Endothelial cell of umbilical vein (primary cell): ENCODE data around the gene CCDC9. TPM values are rescaled to one million over a fixed set of nuclear protein-coding genes. Genes with fewer than 3 reads are reported as not detected.

Source experiments
- BruUV-seq: library from RNA; stranded (reverse); fragments of 400-500 nt; replicated peaks from 2 replicates; lab custom pipeline; 2021; lab: Mats Ljungman, UMichigan
- CTCF ChIA-PET: fragments of 300-600, 350-600 bp; sonication (Branson Sonifier 250); formaldehyde crosslinking; loops from one replicate; lab custom pipeline; 2021; ENCODE audit warnings: antibody characterized with exemption, inconsistent platforms; lab: Charles Lee
- POLR2A ChIA-PET: fragments of 300-600, 350-600 bp; sonication (Branson Sonifier 250); formaldehyde crosslinking; loops from one replicate; lab custom pipeline; 2021; ENCODE audit warnings: antibody characterized with exemption, inconsistent platforms; lab: Charles Lee
- DNase-seq: peaks from one replicate; pipeline ENCODE4 v3.0.0-alpha.2; 2011; ENCODE audit warnings: low read depth, low spot score
- FAIRE-seq: peaks from 2 replicates; lab custom pipeline; 2011; peaks lifted over from hg19 to GRCh38; lab: Jason Lieb, UNC
- H2AFZ ChIP-seq: 2 replicates; pipeline ENCODE4 v1.6.0; 2012; ENCODE audit warnings: low read depth, low read length, control low read depth, inconsistent platforms
- H3K27ac ChIP-seq: 2 replicates; pipeline ENCODE4 v1.5.1; 2011; ENCODE audit warnings: low read depth, mild to moderate bottlenecking, control low read depth, low read length, moderate library complexity; ENCODE audit not compliant: insufficient read depth
- H3K27me3 ChIP-seq, 2 experiments: 2 replicates each; pipeline versions ENCODE4 v1.6.0 to v1.6.1; 2011; ENCODE audit warnings: low read length in 2 of 2, mixed read lengths in 1 of 2; ENCODE audit not compliant: control insufficient read depth in 2 of 2, insufficient read depth in 2 of 2
- H3K36me3 ChIP-seq, 2 experiments: 2 replicates in 1 of 2; 3 replicates in 1 of 2; pipeline ENCODE4 v1.5.1; 2011; ENCODE audit warnings: low read length in 2 of 2, mild to moderate bottlenecking in 1 of 2, moderate library complexity in 1 of 2; ENCODE audit not compliant: control insufficient read depth in 2 of 2, insufficient read depth in 2 of 2; ENCODE audit errors: extremely low read depth in 1 of 2
- H3K4me1 ChIP-seq: 3 replicates; pipeline ENCODE4 v1.5.1; 2011; ENCODE audit warnings: mild to moderate bottlenecking, low read length; ENCODE audit not compliant: control insufficient read depth, insufficient read depth; ENCODE audit errors: extremely low read depth
- H3K4me2 ChIP-seq: 2 replicates; pipeline ENCODE4 v1.6.1; 2011; ENCODE audit warnings: low read length, control low read depth, mixed read lengths; ENCODE audit not compliant: insufficient read depth
- H3K4me3 ChIP-seq, 3 experiments: fragments of 200-600 bp in 1 of 3; sonication (generic), shearing (Covaris generic) in 1 of 3; replicated peaks in 1 of 3; 2 replicates each; pipeline ENCODE4 v1.5.1; 2011 to 2016; ENCODE audit warnings: control low read depth in 3 of 3, low read length in 3 of 3, mild to moderate bottlenecking in 2 of 3, inconsistent platforms in 1 of 3, low read depth in 1 of 3, moderate library complexity in 1 of 3; ENCODE audit not compliant: insufficient read depth in 1 of 3
- H3K79me2 ChIP-seq: 2 replicates; pipeline ENCODE4 v1.6.0; 2012; ENCODE audit warnings: low read length, inconsistent platforms; ENCODE audit not compliant: control insufficient read depth, insufficient read depth
- H3K9ac ChIP-seq: replicated peaks from 2 replicates; pipeline ENCODE3; 2011; ENCODE audit warnings: low read length, control low read depth; ENCODE audit not compliant: insufficient read depth; ENCODE audit errors: extremely low read depth
- H3K9me1 ChIP-seq: replicated peaks from 3 replicates; pipeline ENCODE4 v1.6.0; 2011; ENCODE audit warnings: mild to moderate bottlenecking, low read length; ENCODE audit not compliant: control insufficient read depth, insufficient read depth; ENCODE audit errors: extremely low read depth
- H3K9me3 ChIP-seq: replicated peaks from 2 replicates; pipeline ENCODE4 v1.5.1; 2012; ENCODE audit warnings: low read length, inconsistent platforms; ENCODE audit not compliant: control insufficient read depth, insufficient read depth
- H4K20me1 ChIP-seq: replicated peaks from 2 replicates; pipeline ENCODE3; 2011; ENCODE audit warnings: mild to moderate bottlenecking, low read length; ENCODE audit not compliant: control insufficient read depth, insufficient read depth; ENCODE audit errors: extremely low read depth
- MYC ChIP-seq: IDR thresholded peaks from one replicate; pipeline ENCODE4 v1.6.1; 2011; ENCODE audit warnings: mild to moderate bottlenecking, low read depth, low read length
- POLR2A ChIP-seq: IDR thresholded peaks from 2 replicates; pipeline ENCODE4 v1.6.1; 2012; ENCODE audit warnings: low read depth, mild to moderate bottlenecking, control low read depth, low read length
- POLR2AphosphoS5 ChIP-seq: IDR thresholded peaks from 2 replicates; pipeline ENCODE4 v1.6.1; 2012; ENCODE audit warnings: low read depth, mild to moderate bottlenecking, control low read depth, low read length, moderate library complexity; ENCODE audit not compliant: insufficient read depth
- dilution Hi-C: fragments of 300-500 bp; cut with MboI; formaldehyde crosslinking; loops from one replicate; pipeline ENCODE4 v1.15.0; 2019; ENCODE audit warnings: low sequenced_read_pairs; ENCODE audit not compliant: extremely low pct_ligation_motif_present
- intact Hi-C: fragments of 100-400 bp; cut with micrococcal nuclease; formaldehyde crosslinking; loops from one replicate; pipeline ENCODE4 v1.10.0; 2022
- polyA plus RNA-seq, 4 experiments: library from polyadenylated mRNA; depleted of rRNA in 3 of 4; stranded (reverse) in 3 of 4; unstranded in 1 of 4; fragments of >200 nt; gene quantifications; 2 replicates each; pipeline versions ENCODE4 v1.2.1 to v1.2.3, GENCODE V29; 2011 to 2012; ENCODE audit warnings: missing spikeins in 1 of 4
- total RNA-seq: library from RNA; stranded (reverse); gene quantifications from 2 replicates; pipeline ENCODE4 v1.2.3, GENCODE V29; 2021

CCDC9 gene
- total and polyA plus RNA-seq, 2 donors (not counting 3 experiments of a cell fraction or from before 2014, with no cell fraction given) = 6.0 to 26.9 TPM

DNA sequence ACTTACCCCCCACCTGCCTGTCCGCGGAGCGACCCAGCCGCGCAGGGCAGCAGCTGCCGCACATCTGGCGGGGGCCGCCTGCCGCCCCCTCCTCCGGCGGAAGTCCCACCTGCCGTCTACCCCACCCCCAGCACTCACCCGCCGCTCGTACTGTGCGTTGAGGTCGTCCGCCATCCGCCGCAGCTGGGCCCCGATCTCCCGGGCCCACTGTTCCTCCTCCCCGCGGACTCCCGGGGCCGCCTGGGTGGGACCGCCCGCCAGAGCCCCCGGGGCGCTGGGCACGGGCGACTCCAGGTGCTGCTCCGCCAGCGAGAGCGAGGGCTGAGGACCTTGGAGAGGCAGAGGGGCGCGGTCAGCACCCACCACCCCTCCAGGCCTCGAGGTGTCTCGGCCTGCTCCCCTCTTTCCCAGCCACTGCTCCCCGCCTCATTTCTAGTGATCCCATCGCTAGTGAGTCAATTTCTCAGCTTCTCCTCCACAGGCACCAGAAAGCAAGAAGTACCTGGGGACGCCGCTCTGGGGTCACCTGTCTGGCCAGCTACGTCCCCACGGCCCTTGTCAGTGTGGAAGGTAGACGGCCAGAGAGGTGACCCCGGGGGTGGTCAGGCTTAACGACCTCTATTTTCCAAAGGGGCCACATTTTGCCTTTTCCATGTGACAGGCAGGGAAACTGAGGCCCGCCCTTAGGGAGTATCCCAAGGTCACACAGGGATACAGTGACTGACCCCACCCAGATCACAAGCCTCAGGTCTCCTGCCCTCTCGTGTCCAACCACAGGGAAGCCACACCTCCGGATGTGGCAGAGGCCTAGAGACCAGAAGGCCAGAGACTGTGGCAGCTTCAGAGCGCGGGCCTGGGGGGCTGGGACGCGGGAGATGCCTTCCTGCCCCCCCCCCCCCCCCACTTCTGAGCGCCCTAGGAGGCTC, 29.6 kb upstream of the CCDC9 start:
- intact Hi-C loops = loop anchor here (1.0 to 2.0 kb wide), 4 partner anchors 16 to 50 kb away; partner anchors contain the start of gene CCDC9
- no peaks in the 10 kb centered on the region for H3K27me3 ChIP-seq
- no peaks in the 10 kb centered on the region for H3K9me3 ChIP-seq
- no peak overlapping the region for H2AFZ ChIP-seq
- peak; percentile 1 for TF ChIP-seq POLR2A
- TF ChIP-seq MYC = no peak
- TF ChIP-seq POLR2AphosphoS5 = peak; percentile 13
- POLR2A ChIA-PET = interaction anchor here (0.6 to 2.2 kb wide), 16 partner anchors 9 to 220 kb away, joined by 3 to 31 read pairs (median 5); partner anchors contain the start of genes CCDC9 and ZC3H4
- H4K20me1 ChIP-seq = no peaks in the 10 kb centered on the region
- H3K79me2 ChIP-seq = peaks cover 9% of the 10 kb centered on the region
- H3K4me3 ChIP-seq = peak overlapping the region in 2 of 3 experiments; percentile 33 to 93
- dilution Hi-C loops = no loop called here
- peak overlapping the region; percentile 67 for H3K9ac ChIP-seq
- peak; percentile 69 for FAIRE-seq
- peaks cover 25% of the 10 kb centered on the region for H3K4me1 ChIP-seq
- CTCF ChIA-PET = interaction anchor here (0.7 to 5.3 kb wide), 10 partner anchors 8 to 81 kb away, joined by 3 to 74 read pairs (median 4); partner anchors contain the start of gene CCDC9
- H3K36me3 ChIP-seq = peaks cover 0 to 10% of the 10 kb centered on the region in 2 experiments
- H3K27ac ChIP-seq = peak overlapping the region; percentile 61
- BruUV-seq = TSS peak; percentile 62
- peak; percentile 54 for DNase-seq
- peak overlapping the region; percentile 18 for H3K4me2 ChIP-seq
- H3K9me1 ChIP-seq = no peaks in the 10 kb centered on the region
